HEK293 (cell line): ENCODE data around the gene GOLGA6L10.
"Not testable (repeated sequence)": the region's sequence is repeated elsewhere in the genome, so short reads cannot be mapped to it uniquely, and the experiment has no call there.

ENCODE experiments used
- CTCF ChIP-seq: fragments of 450-650 bp; formaldehyde crosslinking; IDR thresholded peaks from 2 replicates; pipeline ENCODE4 v1.5.1; 2016; ENCODE audit warnings: missing biosample characterization, missing genetic modification characterization
- PBX3 ChIP-seq: sonication (generic); formaldehyde crosslinking; IDR thresholded peaks from 2 replicates; pipeline ENCODE4 v1.8.1; 2022; ENCODE audit warnings: mild to moderate bottlenecking, moderate library complexity, missing genetic modification reagents
- REPIN1 ChIP-seq: fragments of 450-650 bp; formaldehyde crosslinking; IDR thresholded peaks from 2 replicates; pipeline ENCODE4 v1.5.1; 2017; ENCODE audit warnings: missing biosample characterization, missing genetic modification characterization, low read depth
- SCRT1 ChIP-seq: fragments of 450-650 bp; formaldehyde crosslinking; IDR thresholded peaks from 2 replicates; pipeline ENCODE4 v1.5.1; 2016; ENCODE audit warnings: missing biosample characterization, missing genetic modification characterization, borderline replicate concordance
- ZBTB7A ChIP-seq: fragments of 450-650 bp; formaldehyde crosslinking; IDR thresholded peaks from 2 replicates; pipeline ENCODE4 v1.5.1; 2016; ENCODE audit warnings: low read depth, missing biosample characterization, missing genetic modification characterization
- ZBTB8A ChIP-seq: fragments of 450-650 bp; formaldehyde crosslinking; IDR thresholded peaks from 2 replicates; pipeline ENCODE4 v1.5.1; 2016; ENCODE audit warnings: missing biosample characterization, missing genetic modification characterization
- ZNF391 ChIP-seq: fragments of 450-650 bp; formaldehyde crosslinking; IDR thresholded peaks from 2 replicates; pipeline ENCODE4 v1.5.1; 2016; ENCODE audit warnings: low read depth, missing biosample characterization, missing genetic modification characterization, borderline replicate concordance

- not testable (repeated sequence) for TF ChIP-seq SCRT1; PBX3 (CRISPR knock-in tag); REPIN1; ZNF391; ZBTB7A; CTCF; ZBTB8A (tag by site-specific recombination)
These were observed 38.0 kb downstream of the GOLGA6L10 start for GRCh38 chr15:82311321-82311720.
